ENCODE data around the gene ITPR2.
"Not testable (repeated sequence)": the region's sequence is repeated elsewhere in the genome, so short reads cannot be mapped to it uniquely, and the experiment has no call there.

ITPR2 gene

DNA sequence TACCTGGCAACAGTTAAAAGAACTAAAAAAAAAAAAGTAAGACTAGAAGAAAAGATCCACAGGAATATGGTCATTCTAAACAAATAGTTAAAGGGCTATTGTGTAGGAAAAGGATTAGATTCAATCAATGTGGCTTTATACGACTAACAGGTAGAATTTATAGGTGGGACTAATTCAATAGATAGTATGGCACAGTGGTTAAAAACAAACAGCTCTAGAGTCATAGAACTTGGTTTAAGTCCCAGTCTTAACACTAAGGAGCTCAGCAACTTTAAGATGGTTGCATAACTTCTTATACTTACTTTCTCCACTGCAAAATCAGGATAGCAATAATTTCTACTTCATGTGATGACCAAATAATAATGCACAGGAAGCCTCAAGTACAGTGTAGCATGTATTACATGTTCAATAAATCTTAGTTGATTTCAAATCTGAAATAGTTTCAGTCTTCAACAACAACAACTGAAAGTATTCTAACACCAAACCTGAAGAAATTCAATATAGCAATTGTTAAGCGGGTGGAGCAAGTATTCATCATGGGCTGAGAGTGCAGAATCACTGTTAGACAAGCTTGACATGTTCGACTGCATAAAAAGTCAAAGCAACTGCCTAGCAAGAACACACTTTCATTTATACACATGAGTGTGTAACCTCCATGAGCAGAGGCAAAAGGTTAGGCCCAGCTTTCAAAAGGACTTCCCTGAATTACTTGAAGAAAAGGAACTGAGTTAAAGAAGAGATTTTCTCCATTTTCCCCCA lies 50.4 kb downstream of the ITPR2 start:
- peaks cover 13% of the 10 kb centered on the region for H3K9me3 ChIP-seq
- no peak overlapping the region for H3K27ac ChIP-seq
- no peaks in the 10 kb centered on the region for H3K4me1 ChIP-seq
- TF ChIP-seq Cebpa-rat (IDR thresholded peaks at IDR 0.05), result no peak
- no peaks in the 10 kb centered on the region for H3K27me3 ChIP-seq
- no peaks in the 10 kb centered on the region for H4K20me1 ChIP-seq
- no peak overlapping the region for H3K4me3 ChIP-seq
- no peak overlapping the region for H3K4me2 ChIP-seq
- 0 out of 2 replicates have a peak, but pooled peaks cover 7% of the 10 kb centered on the region for H3K36me3 ChIP-seq
- no peak overlapping the region for H3K9ac ChIP-seq

- H3K36me3 ChIP-seq, H3K4me1 ChIP-seq, H3K27me3 ChIP-seq, H4K20me1 ChIP-seq, H3K4me3 ChIP-seq, H3K9ac ChIP-seq, H3K27ac ChIP-seq, H3K4me2 ChIP-seq: not testable (repeated sequence)
- peaks cover 26% of the 10 kb centered on the region for H3K9me3 ChIP-seq
Observed at GRCh38 chr12:26780656-26781055, 52.3 kb downstream of the ITPR2 start.

GRCh38 chr12:26778173-26778775 lies 54.7 kb downstream of the ITPR2 start:
- not testable (repeated sequence) for H3K4me2 ChIP-seq, H3K36me3 ChIP-seq, H4K20me1 ChIP-seq, H3K27me3 ChIP-seq, H3K4me3 ChIP-seq, H3K9ac ChIP-seq, H3K27ac ChIP-seq, H3K4me1 ChIP-seq
- peaks cover 26% of the 10 kb centered on the region for H3K9me3 ChIP-seq

GRCh38 chr12:26777236-26777635 lies 55.8 kb downstream of the ITPR2 start:
- no peaks in the 10 kb centered on the region for H3K4me1 ChIP-seq
- no peaks in the 10 kb centered on the region for H3K27me3 ChIP-seq
- no peak overlapping the region for H3K27ac ChIP-seq
- TF ChIP-seq Cebpa-rat (IDR thresholded peaks at IDR 0.05), result no peak
- peaks cover 26% of the 10 kb centered on the region for H3K9me3 ChIP-seq
- H4K20me1 ChIP-seq, result no peaks in the 10 kb centered on the region
- 0 out of 2 replicates have a peak, but pooled peaks cover 7% of the 10 kb centered on the region for H3K36me3 ChIP-seq
- no peak overlapping the region for H3K4me2 ChIP-seq
- H3K9ac ChIP-seq, result no peak overlapping the region
- H3K4me3 ChIP-seq, result no peak overlapping the region

DNA sequence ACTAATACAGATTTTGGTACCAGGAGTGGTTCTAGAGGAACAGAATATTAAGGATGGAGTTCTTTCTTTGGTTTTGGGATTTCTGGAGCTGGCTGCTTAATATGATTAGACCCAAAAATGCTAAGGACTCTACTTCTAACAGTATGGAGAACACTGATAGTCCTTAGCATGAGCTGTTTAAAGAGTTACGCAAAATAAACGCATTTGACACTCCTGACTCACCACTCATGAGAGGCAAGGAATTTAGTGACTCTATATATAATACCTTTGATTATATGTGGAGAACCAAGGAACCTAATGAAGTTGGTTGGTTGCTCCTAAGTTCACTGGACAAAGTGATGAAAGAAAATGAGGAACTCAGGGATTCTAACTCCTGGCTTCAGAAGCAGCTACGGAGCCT lies 57.0 kb downstream of the ITPR2 start:
- not testable (repeated sequence) for H3K27me3 ChIP-seq, H4K20me1 ChIP-seq, H3K27ac ChIP-seq, H3K9ac ChIP-seq, H3K36me3 ChIP-seq, H3K4me2 ChIP-seq, H3K4me3 ChIP-seq, H3K4me1 ChIP-seq
- peaks cover 26% of the 10 kb centered on the region for H3K9me3 ChIP-seq

- Histone ChIP-seq H3K9me3 (peaks cover 21% of the 10 kb centered on the region), H3K36me3 (0 out of 2 replicates have a peak, but pooled peaks cover 7% of the 10 kb centered on the region), H3K27me3 (no peaks in the 10 kb centered on the region), H3K4me2 (no peak overlapping the region), H3K4me3 (no peak overlapping the region), H3K9ac (no peak overlapping the region), H4K20me1 (no peaks in the 10 kb centered on the region), H3K4me1 (no peaks in the 10 kb centered on the region), H3K27ac (no peak overlapping the region)
- TF ChIP-seq Cebpa-rat (IDR thresholded peaks at IDR 0.05), result no peak
Observed at GRCh38 chr12:26773313-26774104, 59.5 kb downstream of the ITPR2 start.

DNA sequence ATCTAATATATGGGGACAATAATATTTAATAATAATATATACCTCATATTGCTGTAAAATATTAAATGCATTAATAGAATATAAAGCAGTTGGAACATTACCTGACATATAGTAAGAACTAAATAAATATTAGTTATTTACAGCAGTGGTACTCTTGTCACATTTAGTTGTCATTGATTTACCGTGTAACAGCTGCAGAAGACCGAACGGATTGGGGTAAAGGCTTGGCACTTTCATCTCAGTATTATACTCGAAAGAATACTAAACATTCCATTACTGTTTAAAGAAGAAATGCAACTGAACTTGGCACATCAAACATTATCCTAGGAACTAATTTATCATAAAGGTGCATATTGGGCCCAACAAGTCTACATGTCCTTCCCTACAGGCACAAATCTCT lies 61.1 kb downstream of the ITPR2 start:
- no peak overlapping the region for H3K9ac ChIP-seq
- no peak overlapping the region for H3K4me2 ChIP-seq
- no peak overlapping the region for H3K27ac ChIP-seq
- no peaks in the 10 kb centered on the region for H3K36me3 ChIP-seq
- no peaks in the 10 kb centered on the region for H3K27me3 ChIP-seq
- TF ChIP-seq Cebpa-rat (IDR thresholded peaks at IDR 0.05), result no peak
- H4K20me1 ChIP-seq, result no peaks in the 10 kb centered on the region
- H3K4me3 ChIP-seq, result no peak overlapping the region
- no peaks in the 10 kb centered on the region for H3K4me1 ChIP-seq
- peaks cover 6% of the 10 kb centered on the region for H3K9me3 ChIP-seq

DNA sequence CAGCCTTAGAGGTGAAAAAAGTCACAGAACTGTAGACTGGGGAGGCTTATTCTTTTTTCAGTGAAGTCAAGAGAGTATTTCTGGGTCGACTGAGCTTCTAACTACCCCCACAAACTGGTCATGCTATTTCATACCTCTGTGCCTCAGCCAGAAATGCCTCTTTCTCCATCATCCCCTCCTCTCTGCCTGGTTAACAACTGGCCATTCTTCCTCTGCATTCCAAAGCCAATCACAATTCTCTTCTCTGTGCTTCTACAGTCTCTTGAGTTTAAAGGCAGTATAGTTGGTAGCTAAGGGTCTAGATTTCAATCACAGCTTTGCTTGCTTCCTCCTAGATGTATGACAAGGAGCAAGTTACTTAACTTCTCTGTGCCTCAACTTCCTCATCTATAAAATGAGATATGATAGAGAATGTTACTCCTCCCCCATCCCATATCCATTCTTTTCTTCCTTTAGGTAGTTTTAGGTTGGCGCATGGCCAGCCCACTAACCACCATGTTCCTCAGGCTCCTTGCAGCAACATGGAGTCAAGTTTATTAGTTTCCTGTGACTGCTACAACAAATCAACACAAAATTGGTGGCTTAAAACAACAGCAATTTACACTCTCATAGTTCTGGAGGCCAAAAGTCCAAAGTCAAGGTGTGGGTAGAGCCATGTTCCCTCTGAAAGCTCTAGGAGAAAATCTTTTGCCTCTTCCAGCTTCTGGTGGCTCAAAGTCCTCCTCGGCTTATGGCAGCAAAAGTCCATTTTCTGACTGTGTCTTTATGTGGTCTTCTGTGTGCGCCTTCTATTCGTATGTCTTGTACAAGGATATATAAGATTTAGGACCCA lies 62.5 kb downstream of the ITPR2 start:
- Histone ChIP-seq H3K9me3 (no peaks in the 10 kb centered on the region), H3K36me3 (no peaks in the 10 kb centered on the region), H3K4me3 (no peak overlapping the region), H4K20me1 (no peaks in the 10 kb centered on the region), H3K27ac (no peak overlapping the region), H3K9ac (no peak overlapping the region), H3K4me1 (no peaks in the 10 kb centered on the region), H3K4me2 (no peak overlapping the region), H3K27me3 (no peaks in the 10 kb centered on the region)
- TF ChIP-seq Cebpa-rat (IDR thresholded peaks at IDR 0.05), result no peak

DNA sequence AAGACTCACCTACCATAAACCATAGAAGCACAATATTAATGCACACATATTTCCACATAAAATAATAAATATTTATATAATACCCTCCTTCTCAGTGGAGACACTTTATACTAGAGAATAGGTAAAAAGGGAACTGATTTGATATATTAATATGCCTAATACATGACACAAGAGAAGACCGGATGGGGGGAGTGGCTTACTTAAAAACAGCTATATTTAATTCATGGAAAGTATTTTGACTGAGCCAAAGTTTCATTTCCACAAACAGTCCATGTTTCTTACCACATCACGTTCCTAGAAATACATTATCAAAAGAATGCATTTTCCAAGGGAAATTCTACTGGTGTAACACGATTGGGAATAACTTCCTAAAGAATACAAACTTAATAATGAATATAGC lies 63.4 kb downstream of the ITPR2 start:
- no peaks in the 10 kb centered on the region for H4K20me1 ChIP-seq
- no peak overlapping the region for H3K9ac ChIP-seq
- H3K4me1 ChIP-seq, result no peaks in the 10 kb centered on the region
- H3K9me3 ChIP-seq, result no peaks in the 10 kb centered on the region
- no peak overlapping the region for H3K4me2 ChIP-seq
- H3K27ac ChIP-seq, result no peak overlapping the region
- no peak for TF ChIP-seq Cebpa-rat (IDR thresholded peaks at IDR 0.05)
- no peak overlapping the region for H3K4me3 ChIP-seq
- no peaks in the 10 kb centered on the region for H3K36me3 ChIP-seq
- H3K27me3 ChIP-seq, result no peaks in the 10 kb centered on the region

Data from BLaER1 (cell line).